ENCODE measurements around the gene VTI1B.

DNA sequence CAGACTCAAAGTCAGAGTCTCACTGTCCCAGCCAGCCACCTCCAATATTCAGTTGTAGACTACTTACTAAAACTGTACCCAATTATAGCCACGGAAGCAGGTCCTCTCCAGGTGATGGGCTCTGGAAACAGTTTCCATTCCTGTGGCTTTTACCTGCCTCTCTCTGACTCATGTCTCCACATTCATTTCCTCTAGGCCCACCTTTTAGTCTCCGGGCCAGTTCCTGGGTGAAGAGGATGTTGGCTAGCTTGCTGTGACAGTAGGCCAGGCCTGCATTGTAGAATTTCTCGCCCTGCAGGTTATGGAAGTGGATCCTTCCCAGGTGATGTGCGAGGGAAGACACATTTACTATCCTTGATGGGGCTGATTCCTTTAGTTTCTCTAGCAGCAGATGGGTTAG is 15.6 kb upstream of the VTI1B start:
- no peak for TF ChIP-seq POLR2A (IDR thresholded peaks at IDR 0.05)
- TF ChIP-seq, protein P1, sequence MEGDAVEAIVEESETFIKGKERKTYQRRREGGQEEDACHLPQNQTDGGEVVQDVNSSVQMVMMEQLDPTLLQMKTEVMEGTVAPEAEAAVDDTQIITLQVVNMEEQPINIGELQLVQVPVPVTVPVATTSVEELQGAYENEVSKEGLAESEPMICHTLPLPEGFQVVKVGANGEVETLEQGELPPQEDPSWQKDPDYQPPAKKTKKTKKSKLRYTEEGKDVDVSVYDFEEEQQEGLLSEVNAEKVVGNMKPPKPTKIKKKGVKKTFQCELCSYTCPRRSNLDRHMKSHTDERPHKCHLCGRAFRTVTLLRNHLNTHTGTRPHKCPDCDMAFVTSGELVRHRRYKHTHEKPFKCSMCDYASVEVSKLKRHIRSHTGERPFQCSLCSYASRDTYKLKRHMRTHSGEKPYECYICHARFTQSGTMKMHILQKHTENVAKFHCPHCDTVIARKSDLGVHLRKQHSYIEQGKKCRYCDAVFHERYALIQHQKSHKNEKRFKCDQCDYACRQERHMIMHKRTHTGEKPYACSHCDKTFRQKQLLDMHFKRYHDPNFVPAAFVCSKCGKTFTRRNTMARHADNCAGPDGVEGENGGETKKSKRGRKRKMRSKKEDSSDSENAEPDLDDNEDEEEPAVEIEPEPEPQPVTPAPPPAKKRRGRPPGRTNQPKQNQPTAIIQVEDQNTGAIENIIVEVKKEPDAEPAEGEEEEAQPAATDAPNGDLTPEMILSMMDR (IDR thresholded peaks at IDR 0.05) = no peak
- no peak for TF ChIP-seq EP300 (IDR thresholded peaks at IDR 0.05)
